ENCODE measurements around the gene C20orf144.

- TF ChIP-seq CTCF (IDR thresholded peaks at IDR 0.05; ENCODE audit: low read depth, low read length), result no peak
- TF ChIP-seq EZH2phosphoT487 (IDR thresholded peaks at IDR 0.05; ENCODE audit: low read depth), result no peak
Measured at GRCh38 chr20:33707668-33708067, 45.5 kb downstream of the C20orf144 start.

Data from OCI-LY3 (cell line).